Measurements from ENCODE around the gene WIPF3. TPM values are rescaled to one million over a fixed set of nuclear protein-coding genes. Genes with fewer than 3 reads are reported as not detected.

The WIPF3 gene
- total RNA-seq, 2 experiments from 2014 or later, result not detected

DNA sequence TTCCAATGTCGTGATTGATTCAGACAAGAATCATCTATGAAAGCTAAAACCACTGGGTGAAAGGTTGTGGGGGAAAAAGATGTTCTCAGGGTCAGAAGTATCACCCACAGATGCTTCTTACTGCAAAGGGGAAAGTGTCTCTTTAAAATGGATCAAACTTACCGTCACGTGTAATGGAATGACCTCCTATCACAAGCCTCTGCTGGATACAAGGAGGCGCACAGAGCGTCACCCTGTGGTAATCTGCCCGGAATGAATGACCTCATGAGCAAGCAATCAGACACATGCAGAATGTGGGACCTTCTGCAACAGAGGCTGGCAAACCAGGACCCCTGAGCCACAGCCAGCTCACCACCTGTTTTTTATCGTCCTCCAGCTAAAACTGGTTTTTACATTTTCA is 33.0 kb downstream of the WIPF3 start:
- Mint-ChIP-seq H3K36me3 (ENCODE audit: low read depth) (no peaks in the 10 kb centered on the region), H3K4me1 (no peaks in the 10 kb centered on the region), H3K27me3 (peaks cover 4% of the 10 kb centered on the region), H3K9me3 (ENCODE audit: low read depth) (no peaks in the 10 kb centered on the region), H3K27ac (no peak overlapping the region), H3K4me3 (no peak overlapping the region)
- DNase-seq (no peak), ATAC-seq (no peak)
- ChIA-PET CTCF (interaction anchor here (1.1 kb wide), 1 partner anchor 14 kb away, joined by 3 read pairs; no protein-coding TSS in a partner anchor), POLR2A (no interaction called here)
- intact Hi-C loops (cut with DNase I, micrococcal nuclease), result no loop called here

DNA sequence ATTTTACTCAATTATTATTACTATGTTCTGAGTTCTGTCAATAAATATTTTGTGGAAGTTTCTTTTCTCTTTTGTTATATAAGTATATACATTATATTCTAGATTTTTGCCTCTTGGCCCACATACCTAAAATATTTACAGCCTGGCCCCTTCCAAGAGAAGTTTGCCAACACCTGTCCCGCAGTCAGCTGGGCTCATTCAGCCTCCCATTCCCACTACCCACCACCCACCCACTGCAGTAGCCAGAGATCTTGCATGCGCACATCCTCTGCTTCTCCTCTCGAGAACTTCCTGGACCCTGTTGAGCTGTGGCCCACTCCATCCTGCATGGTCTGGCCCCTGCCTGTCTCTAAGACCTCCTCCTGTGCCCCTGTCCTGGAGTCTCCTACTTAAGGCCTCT is 33.6 kb downstream of the WIPF3 start:
- no peaks in the 10 kb centered on the region for H3K9me3 Mint-ChIP-seq (ENCODE audit: low read depth)
- intact Hi-C loops (cut with DNase I, micrococcal nuclease), result no loop called here
- H3K36me3 Mint-ChIP-seq (ENCODE audit: low read depth), result no peaks in the 10 kb centered on the region
- no peak for ATAC-seq
- H3K4me3 Mint-ChIP-seq, result no peak overlapping the region
- H3K27ac Mint-ChIP-seq, result no peak overlapping the region
- no peak for DNase-seq
- ChIA-PET POLR2A (no interaction called here), CTCF (interaction anchor here (1.1 kb wide), 1 partner anchor 14 kb away, joined by 3 read pairs; no protein-coding TSS in a partner anchor)
- peaks cover 4% of the 10 kb centered on the region for H3K27me3 Mint-ChIP-seq
- H3K4me1 Mint-ChIP-seq, result no peaks in the 10 kb centered on the region

DNA sequence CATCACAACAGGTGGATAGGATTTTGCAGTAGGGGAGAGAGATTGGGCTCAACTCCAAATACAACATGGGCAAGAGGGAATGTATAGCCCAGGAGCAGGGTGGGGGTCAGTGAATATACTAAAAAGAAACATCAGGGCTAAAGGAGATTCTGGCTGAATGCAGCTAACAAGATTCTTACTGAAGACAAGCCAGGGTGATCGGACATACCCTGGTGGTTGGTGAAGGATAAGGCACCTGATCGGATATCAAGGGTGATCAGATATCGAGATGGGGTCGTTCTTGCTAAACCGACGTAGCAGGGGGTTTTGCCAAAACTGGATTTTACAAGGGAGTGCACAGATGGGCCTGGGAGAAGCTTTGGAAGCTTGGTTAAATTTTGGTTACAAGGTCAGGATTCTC is 34.4 kb downstream of the WIPF3 start:
- ATAC-seq (no peak), DNase-seq (no peak)
- POLR2A ChIA-PET, result no interaction called here
- CTCF ChIA-PET, result no interaction called here
- no peaks in the 10 kb centered on the region for H3K9me3 Mint-ChIP-seq (ENCODE audit: low read depth)
- no peak overlapping the region for H3K4me3 Mint-ChIP-seq
- intact Hi-C loops (cut with DNase I, micrococcal nuclease), result no loop called here
- H3K4me1 Mint-ChIP-seq, result no peaks in the 10 kb centered on the region
- no peak overlapping the region for H3K27ac Mint-ChIP-seq
- no peaks in the 10 kb centered on the region for H3K36me3 Mint-ChIP-seq (ENCODE audit: low read depth)
- H3K27me3 Mint-ChIP-seq, result peaks cover 4% of the 10 kb centered on the region

DNA sequence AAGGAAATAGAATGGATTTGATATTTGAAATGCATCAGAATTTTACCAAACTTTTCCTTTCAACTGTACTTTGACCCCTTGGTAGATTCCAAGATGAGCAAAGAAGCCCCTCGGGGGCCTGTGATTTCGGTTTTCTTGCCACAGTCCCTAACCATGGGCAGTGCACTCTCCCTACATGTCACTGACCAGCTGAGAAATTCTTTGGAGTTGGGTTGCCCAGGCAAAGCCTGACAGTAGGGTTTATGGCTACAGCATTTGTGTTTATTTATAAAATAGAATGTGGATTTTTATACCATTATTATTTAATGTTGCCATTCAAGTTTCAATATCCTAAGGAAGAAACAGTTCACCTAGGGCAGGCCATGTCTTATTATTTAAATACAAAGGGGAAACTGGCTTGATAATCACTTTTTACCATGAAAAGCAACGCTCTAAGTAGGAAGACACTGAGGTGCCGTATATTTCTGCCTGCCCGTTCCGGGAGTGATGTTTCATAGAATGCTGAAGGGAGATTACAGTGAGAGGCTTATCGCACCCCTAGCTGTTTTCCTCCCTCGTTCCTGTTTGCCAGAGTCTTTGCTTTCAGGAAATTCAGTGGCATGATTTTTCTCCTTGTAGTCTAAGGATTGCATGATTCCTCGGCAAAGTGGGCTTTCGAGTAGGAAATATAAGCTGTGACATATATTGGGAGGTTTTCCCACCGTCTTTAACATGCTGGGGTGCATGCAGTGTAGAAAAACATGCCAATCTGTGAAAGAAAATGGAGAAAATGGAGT is 35.8 kb downstream of the WIPF3 start:
- Mint-ChIP-seq H3K4me3 (no peak overlapping the region), H3K27ac (no peak overlapping the region), H3K36me3 (ENCODE audit: low read depth) (no peaks in the 10 kb centered on the region), H3K4me1 (no peaks in the 10 kb centered on the region), H3K9me3 (ENCODE audit: low read depth) (no peaks in the 10 kb centered on the region), H3K27me3 (peaks cover 4% of the 10 kb centered on the region)
- no peak for ATAC-seq
- ChIA-PET POLR2A (no interaction called here), CTCF (interaction anchor here (0.6 kb wide), 1 partner anchor 670 kb away, joined by 4 read pairs; no protein-coding TSS in a partner anchor)
- intact Hi-C loops (cut with DNase I, micrococcal nuclease), result no loop called here
- no peak for DNase-seq

DNA sequence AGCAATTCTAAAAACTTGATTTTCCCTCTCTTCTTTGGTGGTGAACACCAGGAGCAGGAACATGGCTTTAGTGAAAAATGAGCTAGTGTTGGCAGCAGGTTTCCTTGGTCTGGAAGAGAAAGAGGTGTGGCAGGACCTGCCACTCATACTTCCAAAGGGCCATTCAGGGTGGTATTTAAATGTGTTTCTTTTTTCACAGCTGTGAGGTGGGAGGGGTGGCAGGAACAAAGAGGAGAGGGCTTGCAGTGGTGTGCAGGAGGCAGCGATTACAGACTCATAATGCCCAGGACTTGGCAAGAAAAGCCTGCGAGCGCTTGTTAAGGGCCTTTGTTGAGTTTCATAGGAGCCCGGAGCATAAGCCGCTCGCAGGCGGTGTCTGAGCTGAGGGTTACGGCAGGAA is 36.8 kb downstream of the WIPF3 start:
- H3K27me3 Mint-ChIP-seq, result peaks cover 4% of the 10 kb centered on the region

DNA sequence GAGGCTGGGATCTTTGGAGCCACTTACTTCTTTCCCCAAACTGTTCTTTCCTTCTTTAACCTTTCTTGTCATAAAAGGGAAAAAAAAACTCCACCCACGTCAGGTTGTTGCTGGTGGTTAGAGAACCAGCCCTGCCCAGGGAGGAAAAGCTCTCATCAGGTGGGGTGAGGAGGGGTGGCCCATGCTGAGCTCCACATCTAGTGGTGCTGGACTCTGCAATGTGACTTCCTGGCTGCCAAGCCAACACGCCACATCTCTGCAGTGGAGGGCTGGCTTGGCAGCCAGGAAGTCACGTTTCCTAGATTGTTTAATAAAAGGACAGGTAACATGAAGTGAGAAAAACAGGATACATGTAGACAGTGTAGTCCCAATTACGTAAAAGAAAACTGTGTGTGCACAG is 37.4 kb downstream of the WIPF3 start:
- ChIA-PET CTCF (no interaction called here), POLR2A (no interaction called here)
- Mint-ChIP-seq H3K27me3 (peaks cover 5% of the 10 kb centered on the region), H3K4me1 (no peaks in the 10 kb centered on the region), H3K27ac (no peak overlapping the region), H3K4me3 (no peak overlapping the region), H3K36me3 (ENCODE audit: low read depth) (no peaks in the 10 kb centered on the region), H3K9me3 (ENCODE audit: low read depth) (no peaks in the 10 kb centered on the region)
- intact Hi-C loops (cut with DNase I, micrococcal nuclease), result no loop called here
- DNase-seq (no peak), ATAC-seq (no peak)

More for the DNA sequence above, 36.8 kb downstream of the WIPF3 start:
- no peaks in the 10 kb centered on the region for H3K9me3 Mint-ChIP-seq (ENCODE audit: low read depth)
- H3K4me3 Mint-ChIP-seq, result no peak overlapping the region
- ChIA-PET POLR2A (no interaction called here), CTCF (interaction anchor here (0.6 kb wide), 1 partner anchor 671 kb away, joined by 4 read pairs; no protein-coding TSS in a partner anchor)
- H3K36me3 Mint-ChIP-seq (ENCODE audit: low read depth), result no peaks in the 10 kb centered on the region
- H3K27ac Mint-ChIP-seq, result no peak overlapping the region
- no peaks in the 10 kb centered on the region for H3K4me1 Mint-ChIP-seq
- intact Hi-C loops (cut with DNase I, micrococcal nuclease), result no loop called here
- DNase-seq (no peak), ATAC-seq (no peak)

DNA sequence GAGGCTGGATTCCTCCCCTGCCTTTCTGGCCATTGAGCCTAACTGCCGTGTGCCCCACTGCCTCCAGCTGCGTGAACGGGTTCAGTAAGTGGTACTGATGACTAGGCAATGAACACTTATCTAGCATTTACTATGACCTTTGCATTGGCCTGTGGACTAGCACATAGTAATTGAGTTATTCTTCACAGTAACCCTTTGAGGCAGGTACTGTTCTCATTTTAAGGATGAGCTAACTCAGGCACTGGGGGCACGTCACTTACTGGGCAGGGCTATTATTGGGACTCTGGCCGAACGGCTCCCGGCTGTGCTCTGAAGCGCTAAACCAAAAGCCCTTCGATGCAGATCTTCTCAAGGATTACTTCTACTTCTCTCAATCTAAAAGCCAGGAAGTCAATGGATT is 38.3 kb downstream of the WIPF3 start:
- Mint-ChIP-seq H3K27me3 (peaks cover 4% of the 10 kb centered on the region), H3K4me1 (no peaks in the 10 kb centered on the region), H3K36me3 (ENCODE audit: low read depth) (no peaks in the 10 kb centered on the region), H3K9me3 (ENCODE audit: low read depth) (no peaks in the 10 kb centered on the region), H3K27ac (no peak overlapping the region), H3K4me3 (no peak overlapping the region)
- ATAC-seq (no peak), DNase-seq (no peak)
- CTCF ChIA-PET, result no interaction called here
- intact Hi-C loops (cut with DNase I, micrococcal nuclease), result no loop called here
- POLR2A ChIA-PET, result no interaction called here

DNA sequence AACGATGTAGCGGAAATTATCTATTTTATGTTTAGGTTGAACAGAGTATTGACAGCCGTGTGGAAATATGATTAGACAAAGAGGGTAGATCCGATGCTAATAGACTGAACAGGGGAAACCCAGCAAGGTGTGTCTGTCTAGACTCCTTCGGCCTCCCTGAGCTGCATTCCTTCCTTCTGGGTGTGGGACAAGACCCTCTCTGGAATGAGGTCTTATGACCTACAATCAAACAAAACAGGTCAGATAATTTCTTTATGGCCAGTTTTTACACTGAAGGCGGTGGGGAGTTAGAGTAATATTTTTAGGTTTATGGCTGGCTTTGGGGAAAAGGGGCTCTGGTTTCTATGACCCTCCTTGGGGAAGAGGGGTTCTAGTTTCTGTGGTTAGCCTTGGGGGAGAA is 41.2 kb downstream of the WIPF3 start:
- ATAC-seq, result no peak
- CTCF ChIA-PET, result no interaction called here

DNA sequence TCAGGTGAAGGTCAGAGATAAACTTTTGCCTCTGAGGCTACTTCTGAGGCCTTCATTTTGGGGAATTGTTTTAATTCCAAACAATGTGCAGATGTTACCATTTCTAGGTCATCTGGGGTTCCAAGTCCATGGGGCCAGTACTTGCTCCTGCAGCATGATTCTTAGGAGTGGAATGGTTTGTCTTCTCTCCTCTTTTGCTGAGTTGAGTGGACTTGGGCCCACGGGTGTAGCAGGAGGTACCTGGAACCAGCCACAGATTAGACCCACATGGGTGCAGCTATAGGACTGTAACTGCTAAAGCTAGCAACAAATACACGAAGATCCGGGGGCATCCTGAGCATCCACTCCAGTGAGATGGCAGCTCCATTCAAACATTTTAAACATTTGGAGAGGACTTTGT is 41.6 kb downstream of the WIPF3 start:
- ATAC-seq, result no peak
- H3K4me1 Mint-ChIP-seq, result no peaks in the 10 kb centered on the region
- DNase-seq, result no peak
- no peak overlapping the region for H3K27ac Mint-ChIP-seq
- no peaks in the 10 kb centered on the region for H3K9me3 Mint-ChIP-seq (ENCODE audit: low read depth)
- ChIA-PET POLR2A (no interaction called here), CTCF (no interaction called here)
- intact Hi-C loops (cut with DNase I, micrococcal nuclease), result no loop called here
- H3K36me3 Mint-ChIP-seq (ENCODE audit: low read depth), result no peaks in the 10 kb centered on the region
- no peak overlapping the region for H3K4me3 Mint-ChIP-seq
- peaks cover 8% of the 10 kb centered on the region for H3K27me3 Mint-ChIP-seq

More for the DNA sequence above, 41.2 kb downstream of the WIPF3 start:
- intact Hi-C loops (cut with DNase I, micrococcal nuclease), result no loop called here
- Mint-ChIP-seq H3K27ac (no peak overlapping the region), H3K36me3 (ENCODE audit: low read depth) (no peaks in the 10 kb centered on the region), H3K27me3 (peaks cover 8% of the 10 kb centered on the region), H3K4me3 (no peak overlapping the region), H3K4me1 (no peaks in the 10 kb centered on the region), H3K9me3 (ENCODE audit: low read depth) (no peaks in the 10 kb centered on the region)
- DNase-seq, result no peak
- POLR2A ChIA-PET, result no interaction called here

DNA sequence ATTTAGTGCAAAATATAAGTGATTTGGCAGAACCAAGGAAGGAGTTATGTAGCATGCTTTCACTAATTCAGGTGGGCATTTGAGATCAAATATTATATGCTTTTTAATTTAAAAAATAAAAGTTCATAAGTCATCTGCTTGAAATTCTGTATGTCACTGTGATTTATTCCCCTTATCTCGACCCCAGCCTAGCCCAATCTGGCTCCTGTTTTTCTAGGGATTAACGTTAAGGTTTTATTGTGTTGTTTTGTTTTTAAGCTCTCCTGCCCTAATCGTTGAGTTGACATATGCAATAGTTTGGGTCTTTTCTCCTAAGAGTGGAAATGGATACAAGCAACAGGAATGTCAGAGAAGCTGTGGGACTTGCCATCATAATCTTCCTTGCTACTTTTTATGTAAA is 42.6 kb downstream of the WIPF3 start:
- DNase-seq (no peak), ATAC-seq (no peak)
- Mint-ChIP-seq H3K4me3 (no peak overlapping the region), H3K9me3 (ENCODE audit: low read depth) (no peaks in the 10 kb centered on the region), H3K36me3 (ENCODE audit: low read depth) (no peaks in the 10 kb centered on the region), H3K27me3 (peaks cover 7% of the 10 kb centered on the region), H3K4me1 (no peaks in the 10 kb centered on the region), H3K27ac (no peak overlapping the region)
- ChIA-PET POLR2A (no interaction called here), CTCF (no interaction called here)
- intact Hi-C loops (cut with DNase I, micrococcal nuclease), result no loop called here

DNA sequence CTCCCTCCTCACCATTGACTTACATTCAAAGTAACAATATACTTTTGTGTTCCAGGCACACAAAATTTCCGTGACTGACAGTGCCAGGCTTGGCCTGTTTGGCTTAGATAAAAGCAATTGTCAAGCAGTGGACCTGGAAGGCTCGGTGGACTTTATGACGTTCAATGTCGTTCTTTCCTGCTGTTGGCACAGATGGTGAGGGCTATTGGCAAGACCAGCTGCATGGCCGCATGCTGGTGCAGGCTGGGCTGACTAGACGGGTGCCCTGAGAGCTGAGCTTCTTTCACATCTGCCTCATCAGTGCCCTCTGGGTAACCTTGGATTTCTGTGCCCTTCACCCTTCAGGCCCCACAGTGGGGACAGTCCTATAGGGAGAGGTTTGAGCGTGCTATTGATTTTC is 45.2 kb downstream of the WIPF3 start:
- Mint-ChIP-seq H3K4me1 (no peaks in the 10 kb centered on the region), H3K27me3 (peaks cover 6% of the 10 kb centered on the region), H3K9me3 (ENCODE audit: low read depth) (no peaks in the 10 kb centered on the region), H3K36me3 (ENCODE audit: low read depth) (no peaks in the 10 kb centered on the region), H3K4me3 (no peak overlapping the region), H3K27ac (no peak overlapping the region)
- ATAC-seq, result no peak
- DNase-seq, result no peak
- CTCF ChIA-PET, result no interaction called here
- POLR2A ChIA-PET, result no interaction called here
- intact Hi-C loops (cut with DNase I, micrococcal nuclease), result no loop called here

DNA sequence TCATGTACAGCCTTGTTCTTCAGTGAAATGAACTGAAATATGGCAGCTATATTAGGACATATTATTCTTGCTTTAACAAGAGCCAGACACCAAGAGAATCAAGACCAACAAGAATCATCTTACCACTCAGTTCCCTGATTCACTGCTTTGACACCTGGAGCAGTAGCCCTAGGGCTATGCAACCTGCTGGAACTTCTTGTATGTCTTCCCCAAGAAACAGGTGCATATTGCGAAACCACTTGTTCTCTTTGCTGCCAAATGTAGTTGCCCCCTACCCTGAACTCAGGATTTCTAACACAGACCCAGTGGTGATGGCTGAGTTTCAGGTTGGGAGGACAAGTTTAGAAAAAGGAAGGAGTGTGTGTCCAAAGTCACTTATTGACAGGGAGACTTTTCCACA is 46.1 kb downstream of the WIPF3 start:
- no peak overlapping the region for H3K4me3 Mint-ChIP-seq
- no peak overlapping the region for H3K27ac Mint-ChIP-seq
- intact Hi-C loops (cut with DNase I, micrococcal nuclease), result no loop called here
- ChIA-PET CTCF (no interaction called here), POLR2A (no interaction called here)
- no peaks in the 10 kb centered on the region for H3K9me3 Mint-ChIP-seq (ENCODE audit: low read depth)
- peaks cover 6% of the 10 kb centered on the region for H3K27me3 Mint-ChIP-seq
- no peaks in the 10 kb centered on the region for H3K36me3 Mint-ChIP-seq (ENCODE audit: low read depth)
- no peaks in the 10 kb centered on the region for H3K4me1 Mint-ChIP-seq
- no peak for DNase-seq
- ATAC-seq, result no peak

Data from activated CD4-positive, alpha-beta T cell treated with anti-CD3 and anti-CD28 coated beads for 36 hours (primary cell).